HT-29 (cell line): ENCODE data around the gene SHH. TPM values are rescaled to one million over a fixed set of nuclear protein-coding genes. Genes with fewer than 3 reads are reported as not detected.
A peak's percentile ranks its signal among the peaks of the same experiment; 100 is the strongest.

Source experiments
- DNase-seq: peaks from one replicate; pipeline ENCODE4 v3.0.0-alpha.2; 2015; ENCODE audit warnings: low spot score
- total RNA-seq: library from RNA; depleted of rRNA; stranded (reverse); fragments of >200 nt; shearing (Covaris generic); gene quantifications from 2 replicates; pipeline ENCODE4 v1.2.3, GENCODE V29; 2014; rRNA removed

The SHH gene
- total RNA-seq = 21.7 and 22.6 TPM in 2 replicates

DNA sequence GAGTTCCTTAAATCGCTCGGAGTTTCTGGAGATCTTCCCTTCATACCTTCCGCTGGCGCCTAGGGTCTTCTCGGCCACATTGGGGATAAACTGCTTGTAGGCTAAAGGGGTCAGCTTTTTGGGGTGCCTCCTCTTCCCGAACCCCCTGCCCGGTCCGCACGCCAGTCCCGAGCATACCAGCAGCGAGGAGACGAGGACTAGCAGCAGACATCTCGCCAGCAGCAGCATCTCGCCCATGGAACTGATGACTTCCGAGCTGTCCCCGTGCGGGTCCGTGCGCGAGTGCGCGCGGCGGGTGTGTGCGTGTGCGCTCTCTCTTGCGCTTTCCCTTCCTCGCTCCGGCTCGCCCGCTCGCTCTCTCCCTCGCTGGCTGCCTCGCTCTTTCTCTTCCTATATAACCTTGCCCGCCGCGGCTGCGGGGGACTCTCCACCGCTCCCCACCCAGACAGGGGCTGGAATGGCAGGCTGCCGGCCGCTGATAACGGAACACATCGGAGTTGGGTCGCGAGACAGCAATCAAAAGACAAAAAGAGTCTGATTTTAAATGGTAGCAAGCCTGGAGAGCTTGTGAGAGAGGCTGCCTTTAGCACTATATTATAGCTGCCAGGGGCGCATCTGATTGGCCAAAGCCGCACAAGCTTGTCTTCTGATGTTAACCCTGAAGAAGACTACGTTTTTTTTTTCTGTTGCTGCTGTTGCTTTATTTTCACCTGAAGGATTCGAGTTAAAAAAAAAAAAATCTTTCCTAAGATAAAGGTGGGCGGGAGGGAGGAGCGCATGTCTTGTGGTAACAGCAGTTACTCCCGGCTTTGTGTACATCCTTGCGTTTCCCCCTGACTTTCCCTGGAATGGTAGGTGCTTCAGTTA is at the start of gene SHH:
Gene SHH (minus strand): TSS at position 569 of the 867 bp plus-strand sequence. CDS start 341 bp downstream, at position 228.
- peak; percentile 57 for DNase-seq

DNA sequence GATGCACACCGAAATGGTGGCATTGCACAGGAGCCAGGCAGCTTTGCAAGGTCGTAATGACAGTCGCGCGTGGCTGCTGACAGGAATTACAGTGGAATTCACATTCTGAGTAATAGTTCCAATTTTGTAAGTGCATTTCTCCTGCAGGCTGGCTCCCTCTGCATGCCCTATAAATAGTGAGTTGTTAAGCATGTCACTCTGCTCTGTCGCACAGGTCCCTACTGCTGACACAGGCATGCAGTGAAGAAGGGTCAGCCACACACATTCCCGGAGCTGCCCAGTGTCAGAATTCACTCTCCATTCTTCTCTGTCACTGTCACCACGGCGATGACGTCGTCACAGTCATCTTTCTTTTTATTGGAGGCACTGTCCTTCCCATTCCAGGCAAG is 49.2 kb upstream of the SHH start:
- DNase-seq = peak; percentile 41

DNA sequence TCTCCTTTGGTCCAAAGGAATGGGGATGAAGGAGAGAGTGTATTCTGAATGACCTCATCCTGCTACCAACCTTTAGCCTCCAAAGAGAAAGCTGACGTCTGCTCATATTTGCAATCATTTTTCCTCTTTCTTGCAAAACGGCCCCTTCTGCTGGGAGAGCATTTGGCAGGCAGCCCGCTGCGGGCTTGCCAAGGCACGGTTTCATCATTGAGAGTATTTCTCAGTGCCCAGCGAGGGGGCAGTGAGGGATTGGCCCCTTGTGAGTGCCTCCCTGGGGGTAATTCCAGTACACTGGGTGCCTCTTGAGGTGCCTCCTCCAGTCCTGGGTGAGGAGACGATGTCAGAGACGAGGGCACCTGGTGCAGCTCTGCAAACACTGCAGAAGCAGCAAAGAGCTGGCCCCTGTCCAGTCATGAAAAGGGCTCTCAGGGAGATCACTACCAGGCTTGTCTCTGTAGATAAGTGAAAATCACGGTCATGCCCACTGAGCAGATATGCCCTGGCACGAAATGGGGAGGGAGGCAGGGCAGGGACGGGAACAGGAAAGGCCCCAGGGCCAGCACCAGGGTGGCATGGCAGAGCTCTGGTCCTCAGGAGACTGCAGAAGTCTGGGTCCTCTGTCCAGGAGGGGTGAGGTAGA is 48.7 kb upstream of the SHH start:
- DNase-seq = peak; percentile 47

DNA sequence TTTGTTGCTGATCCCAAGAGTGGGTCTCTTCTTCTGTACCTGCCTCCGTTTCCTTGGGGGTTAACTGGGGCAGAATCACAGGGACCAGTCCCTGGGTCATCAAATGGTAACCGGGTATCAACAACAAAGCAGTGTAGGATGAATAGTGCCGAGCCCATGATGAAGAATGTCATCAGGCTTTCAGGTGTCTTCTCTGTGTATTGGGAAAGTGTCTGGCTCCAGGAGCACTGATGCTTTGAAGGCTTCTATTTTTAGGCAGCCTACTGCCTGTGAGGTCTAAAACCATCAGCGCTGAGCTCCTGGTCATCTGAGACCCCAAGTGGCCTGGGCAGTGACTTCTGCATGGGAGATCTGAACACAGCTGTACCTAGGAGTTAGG is 48.2 kb upstream of the SHH start:
- no peak for DNase-seq

DNA sequence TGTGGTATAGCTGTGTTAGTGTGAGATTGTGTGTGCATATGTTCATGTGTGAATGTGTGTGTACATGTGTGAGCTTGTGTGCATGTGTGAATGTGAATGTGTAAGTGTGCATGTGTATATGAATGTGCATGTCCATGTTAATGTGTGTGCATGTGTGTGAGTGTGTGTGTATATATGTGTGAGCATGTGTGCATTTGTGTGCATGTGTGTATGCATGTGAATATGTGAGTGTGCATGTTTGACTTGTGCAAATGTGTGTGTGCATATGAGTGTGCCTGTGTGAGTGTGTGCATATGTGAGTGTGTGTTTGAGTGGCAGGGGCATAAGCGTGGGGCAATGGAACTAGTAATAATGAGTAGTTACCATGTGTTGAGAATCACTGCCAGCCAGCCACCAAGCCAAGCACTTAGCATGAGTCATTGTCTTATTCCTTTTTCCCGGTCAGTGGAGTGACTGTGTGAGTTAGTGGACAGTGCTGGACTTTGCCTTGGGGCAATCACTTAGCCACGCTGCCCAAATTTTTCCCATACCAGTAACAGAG is 46.3 kb upstream of the SHH start:
- peak; percentile 45 for DNase-seq

DNA sequence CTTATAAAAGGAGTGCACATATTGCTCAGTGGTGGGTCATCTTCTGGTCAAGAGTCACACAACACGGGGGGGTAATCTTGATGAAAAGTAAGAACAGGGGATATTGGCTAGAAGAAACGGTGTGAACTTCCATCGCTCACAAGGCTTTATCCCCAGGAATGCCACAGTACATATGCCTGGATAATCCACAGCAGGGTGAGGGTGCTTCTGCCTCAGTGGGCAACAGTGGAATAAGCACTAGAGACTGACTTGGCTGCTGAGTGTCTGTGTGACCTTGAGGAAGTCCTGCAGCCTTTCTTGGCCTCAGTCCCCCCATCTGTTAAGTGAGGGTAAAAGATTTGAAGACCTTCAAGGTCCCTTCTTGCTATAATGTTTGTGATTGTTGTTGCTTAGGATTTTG is 44.9 kb upstream of the SHH start:
- DNase-seq = no peak

DNA sequence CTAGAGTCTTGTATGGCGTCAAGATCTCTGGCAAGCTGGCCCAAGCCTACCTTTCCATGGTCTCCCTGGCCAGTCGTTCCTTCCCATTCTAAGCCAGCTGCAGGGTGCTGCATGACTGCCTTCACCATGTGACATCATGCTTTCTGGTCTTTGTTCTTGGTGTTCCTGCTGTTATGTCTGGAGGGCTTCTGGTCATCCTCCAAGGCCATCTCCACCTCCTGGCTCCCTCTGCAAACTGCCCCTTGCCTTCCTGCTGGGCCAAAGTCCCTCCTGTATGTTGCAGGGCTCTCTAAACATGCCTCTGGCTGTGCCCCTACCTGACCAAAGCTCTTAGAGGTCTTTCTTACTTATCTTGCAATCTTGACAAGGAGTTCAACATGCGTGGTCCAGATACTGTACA is 44.4 kb upstream of the SHH start:
- no peak for DNase-seq

DNA sequence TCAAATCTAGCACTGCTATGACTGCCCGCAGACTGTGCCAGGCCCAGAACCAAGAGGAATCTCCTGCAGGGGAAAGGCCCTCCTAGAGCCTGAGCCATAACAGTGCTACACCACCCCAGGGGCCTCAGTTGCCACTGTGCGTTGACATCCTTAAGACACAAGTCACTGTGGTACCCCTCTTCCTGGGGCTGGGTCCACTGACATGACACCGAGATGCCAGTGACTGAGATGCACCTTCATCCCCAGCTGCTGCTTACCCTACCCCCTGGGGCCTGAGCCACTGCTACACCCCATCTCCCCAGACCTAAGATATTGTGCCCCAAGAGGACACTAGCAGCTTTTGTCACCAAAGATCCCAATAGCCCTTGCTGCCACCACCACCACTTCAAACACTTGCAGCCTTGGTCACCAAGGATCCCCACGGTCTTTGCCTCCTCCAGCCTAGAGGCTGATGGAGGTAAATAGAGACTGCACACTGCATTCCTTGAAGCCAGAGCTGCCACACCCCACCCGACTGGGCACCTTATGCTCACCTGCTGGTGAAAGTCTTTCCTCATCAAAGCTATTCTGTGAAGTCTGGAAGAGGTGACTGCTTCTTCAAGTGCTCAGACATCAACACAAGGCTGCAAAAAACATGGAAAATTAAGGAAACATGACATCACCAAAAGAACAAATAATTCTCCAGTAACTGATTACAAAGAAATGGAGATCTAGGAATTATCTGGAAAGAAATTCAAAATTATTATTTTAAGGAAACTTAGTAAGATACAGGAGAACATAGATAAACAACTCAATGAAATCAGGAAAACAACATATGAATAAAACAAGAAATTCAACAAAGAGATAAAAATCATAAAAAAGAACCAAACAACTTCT is 40.4 kb upstream of the SHH start:
- no peak for DNase-seq

DNA sequence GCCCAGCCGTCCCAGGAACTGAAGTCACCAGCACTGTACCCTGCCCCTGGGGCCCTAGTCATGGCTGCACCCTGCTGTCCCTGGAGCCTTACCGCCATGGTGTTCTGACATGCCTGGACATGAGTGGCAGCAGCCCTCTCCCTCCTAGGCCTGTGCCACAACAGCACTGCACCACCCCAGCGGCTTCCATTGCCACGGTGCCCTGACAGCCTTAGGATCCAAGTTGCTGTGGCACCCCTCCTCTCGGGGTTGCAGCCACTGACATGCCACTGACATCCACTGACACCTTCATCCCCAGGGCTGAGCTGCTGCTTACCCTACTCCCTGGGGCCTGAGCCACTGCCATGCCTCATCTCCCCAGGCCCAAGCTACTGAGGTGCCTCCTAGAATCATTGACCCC is 39.6 kb upstream of the SHH start:
- no peak for DNase-seq

DNA sequence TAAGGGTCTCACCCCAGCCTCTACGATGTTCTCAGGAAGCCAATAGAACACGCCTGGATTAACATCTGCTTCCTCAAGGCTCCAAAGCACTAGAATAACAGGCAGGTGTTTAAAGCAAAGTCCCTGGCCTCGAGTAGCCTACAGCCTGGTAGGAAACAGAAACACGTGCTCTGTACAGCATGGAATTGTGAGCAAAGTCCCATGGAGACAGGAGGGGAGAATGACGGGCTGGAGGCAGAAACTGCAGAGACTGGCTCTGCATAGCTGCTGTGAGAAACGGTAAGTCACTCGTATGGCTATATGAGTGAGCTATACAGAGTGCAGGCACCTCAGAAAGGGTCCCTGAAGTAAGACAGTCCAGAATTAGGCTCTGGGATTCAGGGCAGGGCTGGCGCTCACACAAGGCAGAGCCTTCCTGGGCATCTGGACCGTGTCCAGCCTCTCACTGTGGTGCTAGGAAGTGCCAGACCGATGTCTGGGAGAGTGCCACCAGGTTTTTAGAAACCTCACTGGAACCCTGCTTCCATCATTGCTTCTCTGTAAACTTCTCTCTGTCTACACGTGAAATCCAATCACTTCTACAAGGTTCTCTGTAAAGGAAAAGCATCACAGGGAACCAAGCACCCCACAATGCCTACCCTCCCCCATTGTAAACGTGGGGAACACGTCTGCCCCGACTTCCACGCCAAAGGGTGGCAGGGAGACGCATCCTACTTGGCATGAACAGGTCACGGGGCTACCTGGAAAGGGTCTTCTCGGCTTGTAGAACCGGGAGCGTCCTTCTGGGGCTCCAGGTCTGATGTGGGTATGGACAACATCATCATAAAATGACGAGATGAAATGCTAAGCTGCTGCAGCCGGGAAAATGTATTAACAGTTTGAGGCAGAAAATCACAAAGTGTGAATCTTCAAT is 38.8 kb upstream of the SHH start:
- DNase-seq = no peak

DNA sequence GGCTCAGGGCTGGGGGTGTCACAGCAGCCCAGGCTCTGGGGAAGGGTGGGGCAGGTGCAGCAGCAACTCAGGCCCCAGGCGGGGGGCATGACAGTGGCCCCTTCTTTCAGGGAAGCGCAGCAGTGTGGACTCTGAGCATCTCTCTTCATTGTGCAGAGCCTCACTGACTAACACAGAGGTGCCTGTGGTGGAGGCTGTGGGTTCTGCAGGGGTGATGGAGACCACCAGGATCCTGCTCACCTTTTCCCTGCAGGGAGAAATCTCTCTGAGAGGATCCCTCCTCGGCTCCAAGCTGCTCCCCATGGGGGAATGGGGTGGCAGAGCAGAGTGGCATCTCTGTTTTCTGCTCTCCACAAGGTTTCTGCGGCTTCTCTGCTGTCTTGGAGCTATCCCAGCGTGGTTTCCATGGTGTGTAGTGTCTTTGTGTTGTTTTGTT is 37.8 kb upstream of the SHH start:
- no peak for DNase-seq

DNA sequence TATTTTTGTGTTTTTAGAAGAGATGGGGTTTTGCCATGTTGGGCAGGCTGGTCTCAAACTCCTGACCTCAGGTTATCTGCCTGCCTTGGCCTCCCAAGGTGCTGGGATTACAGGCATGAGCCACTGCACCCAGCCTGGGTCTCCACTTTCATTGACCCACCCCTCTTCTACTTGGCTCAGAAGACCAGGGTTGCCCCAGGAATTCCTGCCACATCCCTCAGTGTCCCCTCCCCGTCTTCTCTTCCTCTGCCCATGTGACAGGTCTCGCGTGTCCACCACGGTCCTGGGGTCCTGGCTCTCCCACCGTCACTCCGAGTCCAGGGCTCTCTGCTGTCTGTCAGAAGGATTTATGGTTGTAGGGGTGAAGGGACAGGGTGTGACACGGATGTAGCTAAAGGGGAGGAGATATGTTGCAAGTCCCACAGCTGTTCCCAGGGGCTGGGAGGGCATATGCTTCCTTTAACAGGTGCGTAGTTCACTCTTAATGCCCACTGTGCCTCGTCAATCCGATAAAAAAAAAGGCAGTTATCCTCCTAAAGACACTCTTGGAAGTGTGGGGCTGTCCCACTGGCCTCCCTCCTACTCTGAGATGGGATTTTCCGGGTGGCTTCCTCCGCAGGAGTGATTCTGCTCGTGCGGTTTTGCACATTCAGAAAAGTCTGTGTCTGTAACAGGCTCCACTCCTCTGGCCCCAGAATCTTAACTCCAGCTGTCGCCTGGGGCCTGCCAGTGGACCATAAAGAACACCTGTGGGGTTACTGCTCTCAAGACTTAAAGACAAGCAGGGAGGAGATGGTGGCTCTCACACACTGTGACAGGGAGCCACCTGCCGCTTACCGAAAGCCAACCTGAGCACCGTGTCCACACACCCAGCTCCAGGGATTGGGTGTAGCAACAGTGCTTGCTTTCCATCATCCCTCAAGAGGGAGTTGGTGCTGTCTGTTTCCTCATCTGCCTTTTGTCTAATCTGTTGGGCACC is 36.7 kb upstream of the SHH start:
- DNase-seq = no peak

DNA sequence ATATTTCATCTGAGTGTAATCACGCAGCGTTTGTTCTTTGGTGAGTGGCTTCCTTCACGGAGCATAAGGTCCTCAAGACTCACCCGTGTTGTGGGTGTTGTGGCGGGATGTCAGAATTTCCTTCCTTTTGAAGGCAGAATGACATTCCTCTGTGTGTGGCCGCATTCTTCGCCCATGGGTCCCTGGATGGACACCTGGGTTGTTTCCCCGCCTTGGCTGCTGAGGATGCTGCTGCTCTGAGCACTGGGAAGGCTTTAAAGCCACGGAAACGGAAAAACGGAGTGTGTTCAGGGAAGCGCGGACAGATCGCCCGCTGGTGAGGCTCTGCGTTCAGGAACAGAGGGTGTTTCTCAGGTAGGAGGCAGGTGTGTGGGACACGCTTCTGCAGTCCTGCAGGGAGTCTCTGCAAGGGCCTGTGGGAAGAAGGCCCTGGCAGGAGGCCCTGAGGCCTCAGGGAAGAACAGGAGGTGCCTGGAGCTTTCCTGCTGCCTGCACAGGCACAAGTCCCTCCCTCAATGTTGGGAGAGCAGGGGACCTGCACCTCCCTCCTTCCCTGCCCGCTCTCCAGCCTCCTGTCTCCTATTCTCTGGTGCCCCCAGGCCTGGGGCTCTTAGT is 35.7 kb upstream of the SHH start:
- DNase-seq = no peak

DNA sequence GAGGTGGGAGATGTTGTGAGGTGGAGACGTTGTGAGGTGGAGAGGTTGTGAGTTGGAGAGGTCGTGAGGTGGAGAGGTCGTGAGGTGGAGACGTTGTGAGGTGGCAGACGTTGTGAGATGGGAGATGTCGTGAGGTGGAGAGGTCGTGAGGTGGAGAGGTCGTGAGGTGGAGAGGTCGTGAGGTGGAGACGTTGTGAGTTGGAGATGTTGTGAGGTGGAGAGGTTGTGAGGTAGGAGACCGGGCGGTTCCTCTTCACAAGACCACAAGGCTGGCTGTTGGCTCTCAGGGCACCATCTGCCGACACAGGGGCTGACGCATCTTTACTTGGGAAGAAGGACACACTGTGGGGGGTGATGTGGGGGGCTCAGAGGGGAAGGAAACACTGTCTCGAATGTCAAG is 34.7 kb upstream of the SHH start:
- DNase-seq = no peak

DNA sequence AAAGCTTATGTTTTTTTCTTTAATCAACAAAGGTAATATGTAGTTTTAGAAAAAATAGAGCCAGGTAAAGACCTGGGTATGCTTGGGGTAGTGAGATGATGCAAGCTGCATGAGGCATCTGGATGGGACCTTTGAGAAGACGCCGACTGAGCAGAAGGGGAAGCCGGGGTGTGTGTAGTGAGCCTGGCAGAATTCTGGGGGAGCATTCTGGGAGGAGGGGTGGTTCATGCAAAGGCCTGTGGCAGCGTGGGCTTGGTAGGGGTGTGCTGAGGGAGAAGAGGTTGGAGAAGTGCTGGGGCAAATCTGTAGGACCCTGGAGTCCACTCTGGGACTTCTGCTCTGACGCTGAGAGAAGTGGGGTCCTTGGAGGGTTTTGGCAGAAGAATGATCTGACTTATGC is 33.9 kb upstream of the SHH start:
- no peak for DNase-seq

DNA sequence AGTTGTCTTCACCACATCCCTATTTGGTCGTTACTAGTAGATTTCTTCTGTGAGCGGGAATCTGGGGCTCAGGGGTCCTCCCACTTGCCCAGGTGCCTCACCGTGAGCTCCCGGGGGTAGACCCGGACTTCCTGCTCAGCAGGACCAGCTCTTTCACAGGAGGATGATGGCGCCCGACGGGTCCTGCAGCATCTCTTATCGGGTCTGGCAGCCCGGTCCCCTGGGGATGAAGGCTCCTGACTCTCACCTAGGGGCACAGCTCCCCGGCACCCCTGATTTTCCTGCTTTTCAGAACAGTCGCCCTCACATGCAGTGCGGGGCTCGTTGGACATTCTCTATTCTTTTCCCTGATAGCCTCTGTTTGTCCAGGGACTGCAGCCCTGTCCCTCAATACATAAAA is 33.0 kb upstream of the SHH start:
- no peak for DNase-seq

DNA sequence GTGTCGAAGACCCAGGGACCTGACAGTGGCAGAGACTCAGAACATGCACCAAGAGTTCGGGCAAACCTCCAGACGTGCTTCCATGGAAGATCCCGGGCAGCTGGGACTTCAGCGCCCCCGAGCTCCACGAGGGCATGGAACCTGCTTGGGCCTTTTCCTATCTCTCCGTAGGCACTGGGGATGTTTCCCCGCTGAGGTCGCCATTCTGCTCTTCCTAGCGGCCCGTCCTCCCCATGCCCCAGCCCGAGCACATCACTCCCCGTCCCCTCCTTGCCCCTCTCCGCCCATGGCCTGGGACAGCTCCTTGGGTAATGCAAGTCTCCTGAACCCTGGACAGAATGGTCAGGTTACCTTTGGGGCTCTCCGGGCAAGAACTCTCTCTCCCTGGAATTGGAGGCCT is 32.3 kb upstream of the SHH start:
- DNase-seq = no peak

DNA sequence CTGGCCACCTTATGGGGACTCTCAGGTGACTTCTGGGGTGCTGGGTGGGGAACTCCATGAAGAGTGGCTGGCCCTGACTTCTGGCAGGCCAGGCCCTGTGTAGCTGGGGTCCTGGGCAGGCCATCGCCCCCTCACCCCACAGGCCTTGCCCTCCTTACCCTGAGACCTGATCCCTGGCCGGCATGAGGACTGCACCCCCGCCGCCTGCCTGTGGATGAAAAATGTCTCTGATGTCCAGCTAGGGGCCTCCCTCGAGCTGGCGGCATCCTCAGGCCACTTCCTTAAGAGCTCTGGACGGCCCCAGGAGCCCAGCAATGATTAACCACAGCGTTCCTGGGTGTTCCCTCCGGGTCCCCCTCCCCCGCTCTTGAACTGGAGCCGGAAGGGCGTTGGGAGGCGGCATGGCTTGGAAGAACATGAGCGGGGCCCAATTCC is 31.8 kb upstream of the SHH start:
- DNase-seq = peak; percentile 99

DNA sequence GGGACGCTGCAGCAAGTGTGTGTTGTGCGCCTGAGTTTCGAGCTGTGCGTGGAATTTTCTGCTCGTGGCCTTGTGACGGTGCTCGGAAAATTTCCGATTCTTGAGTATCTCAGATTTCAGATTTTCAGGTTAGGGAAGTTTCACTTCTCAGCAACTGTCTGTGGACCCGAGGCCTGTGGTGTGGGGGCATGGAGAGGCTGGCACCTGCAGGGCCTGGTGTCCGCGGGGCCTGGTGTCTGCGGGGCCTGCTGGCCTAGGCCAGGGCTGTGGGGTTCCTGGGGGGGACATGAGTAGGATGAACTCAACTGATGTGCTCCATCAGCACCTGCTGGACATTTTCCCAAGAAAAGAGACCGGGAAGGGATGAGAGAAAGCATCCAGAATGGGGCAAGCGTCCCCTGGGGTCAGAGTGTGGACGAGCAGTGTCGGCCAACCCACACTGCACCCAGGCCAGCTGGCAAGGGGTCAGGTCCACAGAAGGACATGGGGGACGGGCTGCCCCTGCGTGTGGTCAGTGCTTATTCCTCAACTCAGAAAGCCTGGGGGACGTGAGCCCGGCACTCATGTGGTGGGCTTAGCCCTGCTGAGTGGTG is 31.3 kb upstream of the SHH start:
- DNase-seq = peak; percentile 17
